Measurements from ENCODE around the gene SLC30A5. TPM values are rescaled to one million over a fixed set of nuclear protein-coding genes. Genes with fewer than 3 reads are reported as not detected.

The SLC30A5 gene
- total RNA-seq, 6 donors from 2014 or later: 23.3 to 61.4 (median 42.8) TPM

DNA sequence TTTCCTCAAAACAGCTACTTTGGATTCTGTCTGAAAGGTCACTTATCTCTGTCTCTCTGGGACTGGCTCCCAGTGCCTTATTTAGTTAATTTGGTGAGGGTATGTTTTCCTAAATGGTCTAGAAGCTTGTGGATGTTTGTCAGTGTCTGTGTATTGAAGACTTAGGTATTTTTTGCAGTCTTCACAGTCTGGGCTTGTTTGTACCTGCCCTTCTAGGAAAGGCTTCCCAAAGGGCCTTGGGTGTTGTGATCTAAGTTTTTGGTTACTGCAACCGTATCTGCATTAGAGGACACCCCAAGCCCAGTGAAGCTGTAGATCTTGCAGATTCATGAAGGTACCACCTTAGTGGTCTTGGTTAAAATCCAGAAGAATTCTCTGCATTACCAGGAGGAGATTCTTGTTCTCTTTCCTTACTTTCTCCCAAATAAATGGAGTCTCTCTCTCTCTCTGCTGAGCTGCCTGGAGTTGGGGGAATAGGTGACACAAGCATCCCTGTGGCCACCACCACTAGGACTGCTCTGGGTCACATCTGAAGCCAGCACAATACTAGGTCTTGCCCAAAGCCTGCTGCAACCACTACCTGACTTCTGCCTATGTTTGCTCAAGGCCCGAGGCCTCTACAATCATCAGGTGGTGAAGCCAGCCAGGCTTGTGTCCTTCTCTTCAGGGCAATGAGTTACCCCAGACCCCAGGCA is 55.3 kb downstream of the SLC30A5 start:
- DNase-seq (no peak), ATAC-seq (ENCODE audit: low FRiP score in 2 of 2) (no peak)
- 81 to 96% methylated on average over 2 of the region's 2 CpGs for WGBS, 2 donors
- H3K36me3 ChIP-seq: no peaks in the 10 kb centered on the region
- H3K27ac ChIP-seq: no peak overlapping the region
- TF ChIP-seq POLR2A (IDR thresholded peaks at IDR 0.05) (no peak), POLR2AphosphoS5 (IDR thresholded peaks at IDR 0.05) (no peak), CTCF (IDR thresholded peaks at IDR 0.05) (no peak), EP300 (IDR thresholded peaks at IDR 0.05) (no peak)
- H3K4me1 ChIP-seq: no peaks in the 10 kb centered on the region
- no peaks in the 10 kb centered on the region for H3K27me3 ChIP-seq
- H3K9me3 ChIP-seq: no peaks in the 10 kb centered on the region
- H3K4me3 ChIP-seq: no peak overlapping the region

DNA sequence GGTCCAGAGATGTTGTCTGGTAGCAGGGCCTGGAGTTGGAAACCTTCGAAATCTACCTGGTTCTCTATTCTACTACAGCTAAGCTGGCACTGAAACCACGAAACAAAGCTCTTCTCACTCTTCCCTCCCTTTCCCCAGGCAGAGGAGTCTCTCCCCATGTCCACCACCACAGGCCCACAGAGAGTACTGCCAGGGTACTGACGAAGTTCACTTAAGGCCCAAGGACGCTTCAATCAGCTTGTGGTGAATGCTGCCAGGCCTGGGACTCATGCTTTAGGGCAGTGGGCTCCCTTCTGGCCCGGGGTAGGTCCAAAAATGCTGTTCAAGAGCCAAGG is 55.8 kb downstream of the SLC30A5 start:
- Histone ChIP-seq H3K27ac (no peak overlapping the region), H3K4me3 (no peak overlapping the region), H3K27me3 (no peaks in the 10 kb centered on the region), H3K36me3 (no peaks in the 10 kb centered on the region), H3K9me3 (no peaks in the 10 kb centered on the region), H3K4me1 (no peaks in the 10 kb centered on the region)
- ATAC-seq (ENCODE audit: low FRiP score in 2 of 2) (no peak), DNase-seq (no peak)
- TF ChIP-seq EP300 (IDR thresholded peaks at IDR 0.05): no peak
- no peak for TF ChIP-seq POLR2A (IDR thresholded peaks at IDR 0.05)
- no peak for TF ChIP-seq POLR2AphosphoS5 (IDR thresholded peaks at IDR 0.05)
- TF ChIP-seq CTCF (IDR thresholded peaks at IDR 0.05): no peak
- WGBS, 2 donors: 89 to 93% methylated on average over 5 of the region's 5 CpGs

- TF ChIP-seq POLR2A (IDR thresholded peaks at IDR 0.05) (no peak), POLR2AphosphoS5 (IDR thresholded peaks at IDR 0.05) (no peak), EP300 (IDR thresholded peaks at IDR 0.05) (no peak), CTCF (IDR thresholded peaks at IDR 0.05) (no peak)
- H3K27me3 ChIP-seq: no peaks in the 10 kb centered on the region
- no peak overlapping the region for H3K27ac ChIP-seq
- no peaks in the 10 kb centered on the region for H3K4me1 ChIP-seq
- H3K4me3 ChIP-seq: no peak overlapping the region
- 36 to 65% methylated on average over 3 of the region's 3 CpGs for WGBS, 2 donors
- no peaks in the 10 kb centered on the region for H3K36me3 ChIP-seq
- no peak for DNase-seq
- no peak for ATAC-seq (ENCODE audit: low FRiP score in 2 of 2)
- no peaks in the 10 kb centered on the region for H3K9me3 ChIP-seq
Observed at GRCh38 chr5:69152731-69153130, 58.9 kb downstream of the SLC30A5 start.

DNA sequence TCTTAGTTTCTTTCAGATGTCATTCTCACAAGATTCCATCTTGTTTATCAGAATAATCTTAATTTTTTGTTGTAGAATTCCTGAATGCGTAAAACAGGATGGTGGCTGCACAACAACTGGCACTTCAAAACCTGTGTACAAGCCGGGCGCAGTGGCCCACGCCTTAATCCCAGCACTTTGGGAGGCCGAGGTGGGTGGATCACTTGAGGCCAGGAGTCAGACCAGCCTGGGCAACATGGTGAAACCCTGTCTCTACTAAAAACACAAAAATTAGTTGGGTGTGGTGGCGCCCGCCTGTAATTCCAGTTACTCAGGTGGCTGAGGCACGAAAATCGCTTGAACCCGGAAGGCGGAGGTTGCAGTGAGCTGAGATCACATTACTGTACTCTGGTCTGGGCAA is 62.6 kb downstream of the SLC30A5 start:
- H3K36me3 ChIP-seq: no peaks in the 10 kb centered on the region
- no peaks in the 10 kb centered on the region for H3K27me3 ChIP-seq
- ATAC-seq (ENCODE audit: low FRiP score in 2 of 2) (no peak), DNase-seq (no peak)
- H3K4me3 ChIP-seq: no peak overlapping the region
- H3K4me1 ChIP-seq: no peaks in the 10 kb centered on the region
- WGBS, 2 donors: 95 to 96% methylated on average over 11 of the region's 11 CpGs
- H3K9me3 ChIP-seq: no peaks in the 10 kb centered on the region
- TF ChIP-seq POLR2AphosphoS5 (IDR thresholded peaks at IDR 0.05) (no peak), CTCF (IDR thresholded peaks at IDR 0.05) (no peak)
- H3K27ac ChIP-seq: no peak overlapping the region

DNA sequence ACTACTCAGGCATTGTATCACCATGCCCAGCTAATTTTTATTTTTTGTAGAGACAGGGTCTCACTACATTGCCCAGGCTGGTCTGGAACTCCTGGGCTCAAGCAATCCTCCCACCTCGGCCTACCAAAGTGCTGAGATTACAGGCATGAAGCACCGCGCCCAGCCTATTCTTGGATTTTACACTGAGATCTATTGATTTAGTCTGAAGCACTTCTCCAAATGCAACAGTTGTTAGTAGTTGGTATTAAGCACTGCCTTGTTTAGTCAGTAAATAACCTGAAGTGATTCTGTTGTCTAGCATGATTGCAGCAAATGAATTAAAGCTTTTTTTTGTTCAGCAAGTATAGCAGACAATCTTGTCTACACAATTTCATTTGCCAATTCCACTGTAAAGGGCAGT is 64.2 kb downstream of the SLC30A5 start:
- Histone ChIP-seq H3K27me3 (no peaks in the 10 kb centered on the region), H3K4me1 (no peaks in the 10 kb centered on the region), H3K36me3 (no peaks in the 10 kb centered on the region), H3K4me3 (no peak overlapping the region), H3K27ac (no peak overlapping the region), H3K9me3 (no peaks in the 10 kb centered on the region)
- 82 to 83% methylated on average over 3 of the region's 3 CpGs for WGBS, 2 donors
- TF ChIP-seq EP300 (IDR thresholded peaks at IDR 0.05) (no peak), POLR2AphosphoS5 (IDR thresholded peaks at IDR 0.05) (no peak), POLR2A (IDR thresholded peaks at IDR 0.05) (no peak), CTCF (IDR thresholded peaks at IDR 0.05) (no peak)
- no peak for ATAC-seq (ENCODE audit: low FRiP score in 2 of 2)
- no peak for DNase-seq
